Measurements from ENCODE around the gene APOD.
A peak's percentile ranks its signal among the peaks of the same experiment; 100 is the strongest.
"Not testable (repeated sequence)": the region's sequence is repeated elsewhere in the genome, so short reads cannot be mapped to it uniquely, and the experiment has no call there.

The APOD gene

GRCh38 chr3:195583831-195584542 lies at the start of gene APOD:
TSS of gene APOD (minus strand) at chr3:195583940. CDS start at chr3:195579461, 4,479 bp downstream.
- DNase-seq, result no peak

GRCh38 chr3:195633351-195633750 lies 49.6 kb upstream of the APOD start:
- DNase-seq, result not testable (repeated sequence)

GRCh38 chr3:195632501-195633185 lies 48.9 kb upstream of the APOD start:
- peak; percentile 62 for DNase-seq

- DNase-seq, result peak; percentile 55
Measured at GRCh38 chr3:195632046-195632445, 48.3 kb upstream of the APOD start.

DNA sequence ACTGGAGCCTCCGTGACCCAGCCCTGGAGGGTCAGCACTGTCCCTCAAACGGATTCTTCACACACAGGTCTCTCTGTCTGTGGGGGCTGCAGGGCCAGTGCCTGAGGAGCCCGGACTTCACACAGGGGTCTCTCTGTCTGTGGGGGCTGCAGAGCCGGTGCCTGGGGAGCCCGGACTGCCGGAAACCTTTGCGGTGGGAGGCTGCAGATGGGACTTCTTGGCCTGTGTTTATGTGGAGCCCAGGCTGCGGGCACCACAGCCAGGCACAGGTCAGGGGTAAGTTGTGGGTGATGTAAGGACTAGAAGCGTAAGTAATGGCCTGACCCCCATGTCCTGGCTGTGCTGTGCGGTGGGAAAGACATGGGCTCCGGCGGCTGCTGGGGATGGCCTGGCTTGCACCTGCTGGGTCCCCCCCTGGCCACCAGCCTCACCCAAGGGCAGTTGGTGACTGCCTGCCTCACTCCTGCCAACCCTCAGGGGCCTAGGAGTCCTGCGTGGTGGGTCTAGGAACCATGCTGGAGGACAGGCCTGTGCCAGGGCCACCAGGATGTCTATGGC lies 47.3 kb upstream of the APOD start:
- DNase-seq, result peak; percentile 22

DNA sequence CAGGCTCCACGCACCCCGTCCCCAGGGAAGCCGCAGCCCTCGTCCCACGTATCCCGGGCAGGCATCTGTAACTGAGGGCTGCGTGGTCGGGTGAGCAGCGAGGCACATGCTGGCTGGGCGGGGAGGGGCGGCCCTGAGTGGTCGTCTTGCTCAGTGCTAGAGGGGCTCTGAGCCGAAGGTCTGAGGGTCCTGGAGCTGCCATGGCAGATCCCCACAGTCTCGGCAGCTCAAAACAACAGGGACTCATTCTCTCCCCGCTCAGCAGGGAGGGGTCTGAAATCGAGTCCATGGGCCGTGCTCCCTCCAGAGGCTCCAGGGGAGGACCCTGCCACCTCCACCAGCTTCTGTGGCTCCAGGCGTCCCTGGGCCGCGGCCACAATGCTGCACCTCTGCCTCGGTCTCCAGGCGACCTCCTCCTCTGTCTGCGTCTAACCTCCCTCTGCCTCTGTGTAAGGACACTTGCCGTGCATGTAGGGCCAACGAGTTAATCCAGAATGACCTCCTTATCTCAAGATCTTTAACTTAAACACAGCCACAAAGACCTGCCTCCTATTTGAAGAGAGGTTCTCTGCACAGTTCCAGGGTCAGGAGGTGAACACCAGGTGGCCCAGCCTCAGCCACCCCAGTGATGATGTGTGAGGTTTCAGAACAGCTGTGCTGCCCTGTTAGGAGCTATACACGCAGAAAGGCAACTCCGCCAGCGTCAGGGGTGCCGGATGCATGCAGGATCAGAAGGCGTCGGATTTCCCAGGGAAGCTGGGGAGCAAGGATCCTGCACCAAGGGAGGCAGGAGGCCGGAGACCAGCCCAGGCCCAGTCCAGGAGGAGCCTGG lies 46.6 kb upstream of the APOD start:
- DNase-seq, result not testable (repeated sequence)

GRCh38 chr3:195629682-195630081 lies 45.9 kb upstream of the APOD start:
- peak; percentile 61 for DNase-seq

DNA sequence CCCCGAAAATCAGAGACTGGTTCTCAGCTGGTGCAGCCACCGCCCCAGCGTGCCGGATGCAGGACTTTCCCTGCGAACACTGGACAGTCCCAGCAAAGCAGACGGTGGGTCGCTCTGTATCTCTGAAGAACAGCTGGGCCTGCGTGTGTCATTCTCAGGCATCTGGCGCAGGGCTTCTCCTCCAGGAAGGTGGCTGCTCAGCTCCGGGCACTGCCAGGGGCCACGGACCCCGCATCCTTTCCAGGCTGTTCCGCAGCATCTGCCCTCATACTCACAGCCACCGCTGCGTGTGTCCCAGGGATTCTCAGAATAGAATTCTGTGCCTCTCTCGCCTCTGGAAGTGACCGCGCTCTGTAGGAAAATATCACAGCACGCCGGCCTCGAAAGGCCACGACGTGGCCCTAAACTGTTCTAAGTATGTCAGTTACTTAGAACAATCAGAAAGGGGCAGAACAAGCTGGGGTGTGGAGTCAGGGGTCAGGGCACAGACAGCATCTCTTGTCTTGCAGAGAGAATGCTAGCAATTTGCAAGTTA lies 44.7 kb upstream of the APOD start:
- DNase-seq, result not testable (repeated sequence)

DNA sequence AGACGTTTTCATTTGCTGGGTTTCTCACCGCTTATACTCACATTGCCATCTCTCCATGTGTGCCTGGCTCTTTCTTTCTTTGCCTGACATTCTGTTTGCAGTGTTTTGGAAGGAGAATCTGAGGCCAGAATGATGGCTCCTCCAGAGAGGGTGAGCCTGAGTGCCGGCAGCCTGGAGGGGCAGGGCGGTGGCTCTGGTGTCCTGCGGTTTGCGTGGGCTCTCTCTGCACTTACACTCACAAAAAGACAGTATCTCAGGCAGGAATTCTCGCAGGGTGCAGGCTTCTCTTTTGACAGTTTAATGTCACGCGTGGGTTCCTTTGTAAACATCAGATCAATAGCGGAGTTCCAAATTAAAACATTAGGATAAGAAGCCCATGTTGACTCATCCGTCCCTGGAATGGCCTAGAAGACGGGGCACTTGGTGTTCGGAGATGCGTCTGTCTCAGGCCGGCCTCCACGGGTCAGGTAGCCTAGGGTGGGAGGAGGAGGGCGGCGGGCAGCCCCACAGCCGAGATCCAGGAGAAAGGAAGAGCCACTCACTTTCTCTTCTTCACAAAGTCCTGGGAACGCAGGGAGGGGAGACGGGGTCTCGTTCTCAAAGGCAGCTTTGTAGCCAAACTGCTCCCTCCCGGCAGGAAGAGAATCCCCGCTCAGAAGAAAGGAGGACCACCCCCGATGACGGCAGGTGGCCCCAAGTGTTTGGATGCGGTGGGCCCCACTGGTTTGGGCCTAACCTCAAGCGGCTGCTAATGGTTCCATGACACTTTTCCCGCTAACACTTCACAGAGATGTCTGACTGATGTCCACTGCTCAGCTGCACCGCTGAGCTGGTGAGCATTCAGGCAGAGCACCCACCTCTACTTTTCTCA lies 44.0 kb upstream of the APOD start:
- peak; percentile 60 for DNase-seq

DNA sequence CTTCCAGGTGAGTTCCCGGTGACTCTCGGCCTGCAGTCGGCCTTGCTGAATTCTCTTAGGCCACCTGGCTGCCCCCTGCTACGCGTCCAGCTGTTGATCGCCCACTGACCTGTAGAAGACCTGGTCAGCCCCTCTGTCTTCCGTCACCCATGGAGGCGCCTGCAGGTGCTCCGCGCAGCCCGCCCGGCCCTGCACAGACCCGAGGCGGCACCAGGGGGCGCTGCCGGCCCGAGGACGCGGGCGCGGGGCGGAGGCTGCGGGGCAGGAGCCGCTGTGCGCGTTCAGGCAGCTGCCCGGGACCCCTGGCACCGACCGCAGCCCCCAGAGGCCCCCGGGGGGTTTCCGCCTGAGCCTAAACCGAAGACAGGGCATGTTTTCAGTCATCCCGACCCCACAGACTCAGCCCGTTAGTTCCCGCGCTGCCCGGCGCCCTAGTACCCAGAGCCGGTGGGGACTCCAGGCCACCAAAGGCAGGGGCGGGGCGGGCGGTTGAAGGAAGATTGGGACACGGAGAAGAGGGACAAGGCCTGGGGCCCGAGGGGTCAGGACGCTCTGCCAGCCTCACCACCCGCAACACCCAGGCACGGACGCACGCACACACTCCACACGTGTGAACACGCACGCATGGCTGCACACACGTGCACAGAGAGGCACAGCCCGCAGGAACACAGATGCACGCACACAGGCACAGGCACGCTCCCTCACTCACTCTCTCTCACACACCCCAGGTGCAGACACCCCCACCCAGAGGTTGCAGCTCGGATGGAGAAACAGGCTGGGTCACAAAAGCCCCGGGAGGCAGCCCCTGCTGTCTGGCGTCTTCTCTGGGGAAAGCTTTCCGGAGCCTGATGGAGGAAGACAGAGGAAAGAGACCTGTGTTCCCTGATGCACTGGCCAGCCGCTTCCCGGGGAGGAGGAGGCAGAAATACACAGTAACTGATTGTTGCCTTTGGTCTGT lies 41.1 kb upstream of the APOD start:
- DNase-seq, result not testable (repeated sequence)

DNA sequence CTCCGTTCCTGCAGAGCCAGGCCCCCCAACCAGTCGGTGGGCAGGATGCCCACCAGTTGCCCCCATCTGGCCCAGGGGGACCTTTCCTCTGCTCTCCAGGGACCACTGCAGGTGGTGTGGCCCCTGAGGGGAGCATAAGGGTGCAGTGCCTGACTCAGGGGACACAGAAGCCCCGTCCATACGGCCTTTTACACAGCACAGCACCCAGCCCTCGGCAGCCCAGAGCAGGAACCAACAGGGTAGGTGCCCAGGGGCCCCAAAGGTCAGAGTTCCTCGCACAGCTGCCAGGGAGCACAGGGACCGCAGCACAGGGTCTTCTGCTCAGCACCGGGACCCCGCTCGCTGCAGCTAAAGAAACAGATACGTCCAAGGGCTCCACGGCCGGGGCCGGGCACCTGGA lies 40.4 kb upstream of the APOD start:
- not testable (repeated sequence) for DNase-seq

DNA sequence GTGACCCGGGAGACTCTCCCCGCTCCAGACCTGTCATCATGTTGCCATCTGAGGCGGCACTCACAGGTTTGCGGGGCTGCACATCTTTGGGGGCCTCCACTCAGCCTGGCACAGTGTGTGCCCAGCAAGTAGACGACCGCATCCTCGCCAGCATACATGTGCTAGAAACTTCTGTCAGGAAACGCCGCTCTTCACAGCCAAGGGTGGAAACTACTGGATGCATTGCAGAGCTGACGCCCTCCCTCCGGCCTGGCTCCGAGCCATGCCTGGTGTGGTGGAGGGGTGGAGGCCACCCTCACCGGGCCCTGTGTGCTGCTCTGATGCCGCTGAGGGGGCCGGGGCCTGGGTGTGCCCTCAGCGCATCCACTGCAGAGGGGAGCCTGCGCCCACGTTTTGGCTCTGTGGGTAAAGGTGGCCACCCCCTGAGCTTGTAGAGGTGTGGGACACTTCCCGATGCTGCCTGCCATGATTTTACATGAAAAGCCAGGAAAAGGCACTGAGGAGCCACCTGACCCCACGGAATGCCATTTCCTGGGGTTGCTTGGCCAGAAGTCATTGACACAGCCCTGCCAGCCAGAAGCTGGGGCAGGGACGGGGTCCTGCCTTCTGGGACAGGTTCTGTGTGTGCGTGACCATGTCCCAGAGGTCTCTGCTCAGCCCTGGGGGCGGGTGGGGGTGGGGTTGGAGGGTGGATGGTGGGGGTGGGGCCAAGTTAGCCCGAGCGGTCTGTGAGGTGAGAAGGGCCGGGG lies 39.7 kb upstream of the APOD start:
- not testable (repeated sequence) for DNase-seq

DNA sequence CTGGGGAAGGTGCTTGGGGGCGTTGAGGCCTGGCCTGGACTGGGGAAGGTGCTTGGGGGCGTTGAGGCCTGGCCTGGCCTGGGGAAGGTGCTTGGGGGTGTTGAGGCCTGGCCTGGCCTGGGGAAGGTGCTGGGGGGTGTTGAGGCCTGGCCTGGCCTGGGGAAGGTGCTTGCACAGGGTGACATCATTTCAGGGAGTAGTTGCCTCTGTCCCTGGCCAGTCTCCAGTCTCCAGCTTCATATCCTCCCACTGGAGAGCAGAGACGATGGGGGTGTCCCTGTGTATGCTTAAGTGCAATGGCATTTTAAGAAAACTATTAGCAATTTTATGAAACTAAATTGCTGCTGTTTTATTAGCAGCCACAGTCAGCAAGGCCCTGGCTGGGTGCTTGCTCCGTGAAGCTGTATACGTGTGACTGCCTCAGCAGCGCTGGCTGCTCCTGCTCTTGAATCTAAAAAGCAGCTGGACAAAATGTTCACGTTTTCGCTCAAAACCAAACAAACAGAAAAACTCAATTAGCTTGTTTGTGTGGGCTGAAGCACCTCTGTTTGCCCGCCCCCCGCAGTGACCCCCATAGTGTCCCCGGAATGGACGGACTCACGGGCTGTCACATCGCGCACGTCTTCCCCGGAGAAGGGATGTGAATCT lies 38.9 kb upstream of the APOD start:
- DNase-seq, result not testable (repeated sequence)

DNA sequence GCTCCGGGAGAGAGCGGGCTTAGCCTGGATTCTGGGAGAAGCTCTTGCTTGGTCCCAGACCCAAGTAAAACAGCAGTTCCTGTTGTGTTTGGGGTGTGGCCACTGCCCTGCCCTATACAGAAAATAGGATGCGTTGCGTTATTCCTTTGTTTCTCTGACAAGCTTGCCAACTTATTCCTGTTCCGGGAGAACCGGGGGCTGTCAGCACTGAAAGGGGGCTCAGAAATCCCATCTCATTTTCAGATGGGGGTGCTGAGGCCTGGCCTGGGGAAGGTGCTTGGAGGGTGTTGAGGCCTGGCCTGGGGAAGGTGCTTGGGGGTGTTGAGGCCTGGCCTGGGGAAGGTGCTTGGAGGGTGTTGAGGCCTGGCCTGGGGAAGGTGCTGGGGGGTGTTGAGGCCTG lies 38.3 kb upstream of the APOD start:
- DNase-seq, result not testable (repeated sequence)

GRCh38 chr3:195621095-195621494 lies 37.4 kb upstream of the APOD start:
- not testable (repeated sequence) for DNase-seq

- DNase-seq, result not testable (repeated sequence)
Measured at GRCh38 chr3:195620476-195620875, 36.7 kb upstream of the APOD start.

- peak; percentile 64 for DNase-seq
Measured at GRCh38 chr3:195619591-195620369, 36.0 kb upstream of the APOD start.
